HepG2 (cell line): ENCODE measurements around the gene ATP5PB.

Source experiments
- CTCF ChIP-seq: sonication (generic); formaldehyde crosslinking; IDR thresholded peaks from 2 replicates; pipeline ENCODE4 v1.5.0; 2020; ENCODE audit warnings: mild to moderate bottlenecking, missing genetic modification reagents, moderate library complexity
- HCFC1 ChIP-seq: fragments of 150-350 bp; IDR thresholded peaks from 2 replicates; pipeline ENCODE4 v1.6.1; 2014; ENCODE audit warnings: low read depth, low read length
- KDM1A ChIP-seq: IDR thresholded peaks from 2 replicates; pipeline ENCODE4 v1.6.1; 2016; ENCODE audit warnings: missing compliant biosample characterization
- NAIF1 ChIP-seq: sonication (generic); formaldehyde crosslinking; IDR thresholded peaks from 2 replicates; pipeline ENCODE4 v1.5.0; 2020; ENCODE audit warnings: mild to moderate bottlenecking, missing genetic modification reagents, borderline replicate concordance
- NFATC3 ChIP-seq: sonication (generic); formaldehyde crosslinking; IDR thresholded peaks from 2 replicates; pipeline ENCODE4 v1.5.1; 2020; ENCODE audit warnings: mild to moderate bottlenecking, missing genetic modification reagents
- POLR2AphosphoS5 ChIP-seq: IDR thresholded peaks from 2 replicates; pipeline ENCODE4 v1.6.1; 2012; ENCODE audit warnings: low read depth, low read length
- ZBTB7A ChIP-seq: sonication (generic); formaldehyde crosslinking; IDR thresholded peaks from 2 replicates; pipeline ENCODE4 v1.8.0; 2022; ENCODE audit warnings: mild to moderate bottlenecking, missing genetic modification reagents

- no peak for TF ChIP-seq CTCF
- TF ChIP-seq POLR2AphosphoS5 = no peak
- TF ChIP-seq KDM1A (CRISPR knock-in tag) = no peak
- no peak for TF ChIP-seq HCFC1
- TF ChIP-seq NAIF1 (CRISPR knock-in tag) = no peak
- no peak for TF ChIP-seq ZBTB7A
- TF ChIP-seq NFATC3 (CRISPR knock-in tag) = no peak
Observed at GRCh38 chr1:111467865-111468716, 18.8 kb downstream of the ATP5PB start.
